GM12878 (cell line): Measurements from ENCODE around the gene KRTAP10-2. TPM values are rescaled to one million over a fixed set of nuclear protein-coding genes. Genes with fewer than 3 reads are reported as not detected.

ENCODE experiments used
- BCL11A ChIP-seq: IDR thresholded peaks from 2 replicates; pipeline ENCODE4 v1.6.1; 2011; ENCODE audit warnings: low read depth, low read length
- CREB1 ChIP-seq: IDR thresholded peaks from 2 replicates; pipeline ENCODE4 v1.6.1; 2012; ENCODE audit warnings: low read depth, mild to moderate bottlenecking, inconsistent platforms
- HDGF ChIP-seq: fragments of 450-650 bp; IDR thresholded peaks from 2 replicates; pipeline ENCODE4 v1.6.1; 2016; ENCODE audit warnings: antibody characterized with exemption
- IRF4 ChIP-seq: IDR thresholded peaks from 2 replicates; pipeline ENCODE4 v1.6.1; 2011; ENCODE audit warnings: low read depth, low read length
- KAT2A ChIP-seq: conservative IDR thresholded peaks from 2 replicates; pipeline ENCODE4 v1.6.1; 2011; ENCODE audit warnings: low read depth, low read length; ENCODE audit not compliant: control insufficient read depth
- KDM1A ChIP-seq: fragments of 200-600 bp; sonication (generic); IDR thresholded peaks from 2 replicates; pipeline ENCODE4 v1.6.1; 2016; ENCODE audit warnings: borderline replicate concordance
- MEF2A ChIP-seq: IDR thresholded peaks from 2 replicates; pipeline ENCODE4 v1.6.1; 2011; ENCODE audit warnings: low read depth, mild to moderate bottlenecking, low read length, moderate library complexity; ENCODE audit not compliant: insufficient read depth
- MXI1 ChIP-seq: fragments of 150-350 bp; IDR thresholded peaks from 2 replicates; pipeline ENCODE4 v1.6.1; 2011; ENCODE audit warnings: low read depth, mild to moderate bottlenecking, inconsistent platforms, low read length, improper control_type of control experiment
- MYB ChIP-seq: fragments of 150-350 bp; IDR thresholded peaks from 2 replicates; pipeline ENCODE4 v1.6.1; 2014; ENCODE audit warnings: mild to moderate bottlenecking, low read depth, low read length, borderline replicate concordance
- NRF1 ChIP-seq: conservative IDR thresholded peaks from 2 replicates; pipeline ENCODE4 v1.6.1; 2011; ENCODE audit warnings: mild to moderate bottlenecking, low read depth, low read length, improper control_type of control experiment
- PAX8 ChIP-seq: fragments of 450-650 bp; IDR thresholded peaks from 2 replicates; pipeline ENCODE4 v1.6.1; 2017; ENCODE audit warnings: mild to moderate bottlenecking, moderate library complexity
- PKNOX1 ChIP-seq: fragments of 450-650 bp; IDR thresholded peaks from 2 replicates; pipeline ENCODE4 v1.6.1; 2016; ENCODE audit warnings: mild to moderate bottlenecking
- PML ChIP-seq: IDR thresholded peaks from 2 replicates; pipeline ENCODE4 v1.6.1; 2012; ENCODE audit warnings: low read length, inconsistent platforms
- POLR2AphosphoS2 ChIP-seq: IDR thresholded peaks from 2 replicates; pipeline ENCODE4 v1.6.1; 2011; ENCODE audit warnings: low read depth, mild to moderate bottlenecking, low read length, improper control_type of control experiment, moderate library complexity
- POU2F2 ChIP-seq: IDR thresholded peaks from 3 replicates; pipeline ENCODE4 v1.6.1; 2011; ENCODE audit warnings: low read depth, mild to moderate bottlenecking, low read length, borderline replicate concordance
- RAD21 ChIP-seq: IDR thresholded peaks from 2 replicates; pipeline ENCODE4 v1.6.1; 2011; ENCODE audit warnings: mild to moderate bottlenecking, low read depth, low read length, moderate library complexity; ENCODE audit not compliant: insufficient read depth
- RAD51 ChIP-seq: fragments of 450-650 bp; IDR thresholded peaks from 2 replicates; pipeline ENCODE4 v1.6.1; 2016; ENCODE audit warnings: moderate library complexity, mild to moderate bottlenecking, inconsistent platforms
- SP1 ChIP-seq: IDR thresholded peaks from one replicate; pipeline ENCODE4 v1.6.1; 2011; ENCODE audit warnings: low read depth, low read length
- TCF12 ChIP-seq: IDR thresholded peaks from 2 replicates; pipeline ENCODE4 v1.6.1; 2011; ENCODE audit warnings: low read depth, mild to moderate bottlenecking, low read length
- TCF7 ChIP-seq: IDR thresholded peaks from 2 replicates; pipeline ENCODE4 v1.6.1; 2014; ENCODE audit warnings: antibody characterized with exemption, borderline replicate concordance
- YBX1 ChIP-seq: fragments of 450-650 bp; IDR thresholded peaks from 2 replicates; pipeline ENCODE4 v1.6.1; 2016; ENCODE audit warnings: antibody characterized with exemption
- ZNF622 ChIP-seq: fragments of 450-650 bp; IDR thresholded peaks from 2 replicates; pipeline ENCODE4 v1.6.1; 2017; ENCODE audit warnings: mild to moderate bottlenecking, inconsistent platforms
- polyA plus RNA-seq, 11 experiments: library from polyadenylated mRNA; depleted of rRNA in 4 of 11; unstranded in 6 of 11; stranded (reverse) in 5 of 11; fragments of >200 nt; fragmentation: Nextera tagmentation in 4 of 11; fragmentation: Illumina TruSeq in 1 of 11; extraction: Ambion mirVana in 4 of 11; extraction: Trizol in 1 of 11; gene quantifications; 1 replicate in 1 of 11; 2 replicates in 10 of 11; pipeline versions ENCODE4 v1.2.1 to v1.2.3, GENCODE V29; 2011 to 2016; ENCODE audit warnings: inconsistent platforms in 2 of 11, missing spikeins in 2 of 11, low read depth in 1 of 11
- total RNA-seq, 4 experiments: library from RNA; depleted of rRNA in 3 of 4; stranded (reverse); fragments of >200 nt in 3 of 4; fragmentation: Illumina TruSeq in 1 of 4; extraction: Trizol in 1 of 4; gene quantifications; 2 replicates each; pipeline versions ENCODE4 v1.2.1 to v1.2.3, GENCODE V29; 2013 to 2021
- TF ChIP-seq, protein P1 (sequence below): fragments of 450-650 bp; IDR thresholded peaks from 2 replicates; pipeline ENCODE4 v1.6.1; 2017; ENCODE audit warnings: low read depth, mild to moderate bottlenecking, moderate library complexity
- TF ChIP-seq, protein P2 (sequence below): IDR thresholded peaks from 2 replicates; pipeline ENCODE4 v1.6.1; 2012; ENCODE audit warnings: mild to moderate bottlenecking, low read depth, low read length
- TF ChIP-seq, protein P3 (sequence below): IDR thresholded peaks from 2 replicates; pipeline ENCODE4 v1.6.1; 2011; ENCODE audit warnings: mild to moderate bottlenecking, low read depth, low read length, moderate library complexity; ENCODE audit not compliant: insufficient replicate concordance
- TF ChIP-seq, protein P4 (sequence below): IDR thresholded peaks from 2 replicates; pipeline ENCODE4 v1.6.1; 2012; ENCODE audit warnings: low read depth, low read length, improper control_type of control experiment

KRTAP10-2 gene
- total and polyA plus RNA-seq, 10 of the 15 experiments (the other 5 are each of a cell fraction or from before 2014, with no cell fraction given) = not detected

DNA sequence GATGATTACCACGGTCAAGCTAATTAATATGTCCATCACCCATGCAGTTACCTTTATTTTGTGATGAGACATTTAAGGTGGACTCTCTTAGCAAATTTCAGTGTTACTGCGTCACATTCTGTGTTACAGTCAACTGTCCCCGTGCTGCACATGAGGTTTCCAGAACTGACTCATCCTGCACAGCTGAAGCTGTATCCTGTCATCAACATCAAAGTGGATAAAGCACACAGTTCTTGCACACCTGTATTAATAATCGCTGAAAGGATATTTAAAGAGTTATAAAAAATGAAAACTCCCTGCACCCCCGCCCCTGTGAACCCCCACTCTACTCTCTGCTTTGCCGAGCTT lies 32.5 kb upstream of the KRTAP10-2 start (continued):
- no peak for TF ChIP-seq PML
- TF ChIP-seq POU2F2 = no peak
- no peak for TF ChIP-seq TCF12
- TF ChIP-seq TCF7 = peak; percentile 80
- no peak for TF ChIP-seq ZNF622
- TF ChIP-seq, protein P1, sequence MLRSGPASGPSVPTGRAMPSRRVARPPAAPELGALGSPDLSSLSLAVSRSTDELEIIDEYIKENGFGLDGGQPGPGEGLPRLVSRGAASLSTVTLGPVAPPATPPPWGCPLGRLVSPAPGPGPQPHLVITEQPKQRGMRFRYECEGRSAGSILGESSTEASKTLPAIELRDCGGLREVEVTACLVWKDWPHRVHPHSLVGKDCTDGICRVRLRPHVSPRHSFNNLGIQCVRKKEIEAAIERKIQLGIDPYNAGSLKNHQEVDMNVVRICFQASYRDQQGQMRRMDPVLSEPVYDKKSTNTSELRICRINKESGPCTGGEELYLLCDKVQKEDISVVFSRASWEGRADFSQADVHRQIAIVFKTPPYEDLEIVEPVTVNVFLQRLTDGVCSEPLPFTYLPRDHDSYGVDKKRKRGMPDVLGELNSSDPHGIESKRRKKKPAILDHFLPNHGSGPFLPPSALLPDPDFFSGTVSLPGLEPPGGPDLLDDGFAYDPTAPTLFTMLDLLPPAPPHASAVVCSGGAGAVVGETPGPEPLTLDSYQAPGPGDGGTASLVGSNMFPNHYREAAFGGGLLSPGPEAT = no peak
- TF ChIP-seq POLR2AphosphoS2 = no peak
- TF ChIP-seq BCL11A = no peak
- TF ChIP-seq NRF1 = no peak
- TF ChIP-seq, protein P2, sequence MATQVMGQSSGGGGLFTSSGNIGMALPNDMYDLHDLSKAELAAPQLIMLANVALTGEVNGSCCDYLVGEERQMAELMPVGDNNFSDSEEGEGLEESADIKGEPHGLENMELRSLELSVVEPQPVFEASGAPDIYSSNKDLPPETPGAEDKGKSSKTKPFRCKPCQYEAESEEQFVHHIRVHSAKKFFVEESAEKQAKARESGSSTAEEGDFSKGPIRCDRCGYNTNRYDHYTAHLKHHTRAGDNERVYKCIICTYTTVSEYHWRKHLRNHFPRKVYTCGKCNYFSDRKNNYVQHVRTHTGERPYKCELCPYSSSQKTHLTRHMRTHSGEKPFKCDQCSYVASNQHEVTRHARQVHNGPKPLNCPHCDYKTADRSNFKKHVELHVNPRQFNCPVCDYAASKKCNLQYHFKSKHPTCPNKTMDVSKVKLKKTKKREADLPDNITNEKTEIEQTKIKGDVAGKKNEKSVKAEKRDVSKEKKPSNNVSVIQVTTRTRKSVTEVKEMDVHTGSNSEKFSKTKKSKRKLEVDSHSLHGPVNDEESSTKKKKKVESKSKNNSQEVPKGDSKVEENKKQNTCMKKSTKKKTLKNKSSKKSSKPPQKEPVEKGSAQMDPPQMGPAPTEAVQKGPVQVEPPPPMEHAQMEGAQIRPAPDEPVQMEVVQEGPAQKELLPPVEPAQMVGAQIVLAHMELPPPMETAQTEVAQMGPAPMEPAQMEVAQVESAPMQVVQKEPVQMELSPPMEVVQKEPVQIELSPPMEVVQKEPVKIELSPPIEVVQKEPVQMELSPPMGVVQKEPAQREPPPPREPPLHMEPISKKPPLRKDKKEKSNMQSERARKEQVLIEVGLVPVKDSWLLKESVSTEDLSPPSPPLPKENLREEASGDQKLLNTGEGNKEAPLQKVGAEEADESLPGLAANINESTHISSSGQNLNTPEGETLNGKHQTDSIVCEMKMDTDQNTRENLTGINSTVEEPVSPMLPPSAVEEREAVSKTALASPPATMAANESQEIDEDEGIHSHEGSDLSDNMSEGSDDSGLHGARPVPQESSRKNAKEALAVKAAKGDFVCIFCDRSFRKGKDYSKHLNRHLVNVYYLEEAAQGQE = no peak
- TF ChIP-seq PKNOX1 = no peak
- no peak for TF ChIP-seq MXI1
- TF ChIP-seq, protein P3, sequence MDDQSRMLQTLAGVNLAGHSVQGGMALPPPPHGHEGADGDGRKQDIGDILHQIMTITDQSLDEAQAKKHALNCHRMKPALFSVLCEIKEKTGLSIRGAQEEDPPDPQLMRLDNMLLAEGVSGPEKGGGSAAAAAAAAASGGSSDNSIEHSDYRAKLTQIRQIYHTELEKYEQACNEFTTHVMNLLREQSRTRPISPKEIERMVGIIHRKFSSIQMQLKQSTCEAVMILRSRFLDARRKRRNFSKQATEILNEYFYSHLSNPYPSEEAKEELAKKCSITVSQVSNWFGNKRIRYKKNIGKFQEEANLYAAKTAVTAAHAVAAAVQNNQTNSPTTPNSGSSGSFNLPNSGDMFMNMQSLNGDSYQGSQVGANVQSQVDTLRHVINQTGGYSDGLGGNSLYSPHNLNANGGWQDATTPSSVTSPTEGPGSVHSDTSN = no peak
- TF ChIP-seq RAD21 = no peak
- no peak for TF ChIP-seq MEF2A
- TF ChIP-seq HDGF = no peak
- no peak for TF ChIP-seq MYB
- no peak for TF ChIP-seq YBX1
- TF ChIP-seq KAT2A = no peak
- TF ChIP-seq, protein P4, sequence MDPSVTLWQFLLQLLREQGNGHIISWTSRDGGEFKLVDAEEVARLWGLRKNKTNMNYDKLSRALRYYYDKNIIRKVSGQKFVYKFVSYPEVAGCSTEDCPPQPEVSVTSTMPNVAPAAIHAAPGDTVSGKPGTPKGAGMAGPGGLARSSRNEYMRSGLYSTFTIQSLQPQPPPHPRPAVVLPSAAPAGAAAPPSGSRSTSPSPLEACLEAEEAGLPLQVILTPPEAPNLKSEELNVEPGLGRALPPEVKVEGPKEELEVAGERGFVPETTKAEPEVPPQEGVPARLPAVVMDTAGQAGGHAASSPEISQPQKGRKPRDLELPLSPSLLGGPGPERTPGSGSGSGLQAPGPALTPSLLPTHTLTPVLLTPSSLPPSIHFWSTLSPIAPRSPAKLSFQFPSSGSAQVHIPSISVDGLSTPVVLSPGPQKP = no peak
- TF ChIP-seq KDM1A = no peak
- no peak for TF ChIP-seq PAX8
- TF ChIP-seq CREB1 = peak; percentile 53; the same call in 1 of the 2 replicates
- peak; percentile 55; the same call in 1 of the 2 replicates for TF ChIP-seq IRF4
- TF ChIP-seq SP1 = no peak
- TF ChIP-seq RAD51 = no peak
